ENCODE results near the gene BDH1. TPM values are rescaled to one million over a fixed set of nuclear protein-coding genes. Genes with fewer than 3 reads are reported as not detected.
A peak's percentile ranks its signal among the peaks of the same experiment; 100 is the strongest.

BDH1 gene
- polyA plus RNA-seq, 1 of the 3 experiments (the other 2 are of a cell fraction), result 19.8 TPM

GRCh38 chr3:197511130-197511529, 44.6 kb downstream of the BDH1 start:
- no peaks in the 10 kb centered on the region for H3K79me2 ChIP-seq (ENCODE audit: insufficient read depth)
- H3K9ac ChIP-seq, result no peak overlapping the region
- POLR2A ChIA-PET, result no interaction called here
- H3K9me2 ChIP-seq, result no peaks in the 10 kb centered on the region
- CTCF ChIA-PET, result interaction anchor here (0.8 to 6.6 kb wide), 14 partner anchors 8 to 307 kb away, joined by 3 to 69 read pairs (median 6); no protein-coding TSS in a partner anchor
- no peaks in the 10 kb centered on the region for H4K20me1 ChIP-seq (ENCODE audit: insufficient read depth)
- peaks cover under 1 to 17% of the 10 kb centered on the region in 2 experiments; a peak in 2 of 4 replicates for H3K4me1 ChIP-seq (ENCODE audit: control insufficient read depth in 1 of 2, insufficient read depth in 2 of 2, low read depth in 1 of 2, low read length in 1 of 2)
- no peaks in the 10 kb centered on the region for H3K36me3 ChIP-seq (replicated peaks in 1 of 2; ENCODE audit: control insufficient read depth in 1 of 2, insufficient read depth in 2 of 2, low read length in 1 of 2)
- no peak for DNase-seq
- H3K27ac ChIP-seq (ENCODE audit: low read depth in 2 of 2, low read length in 1 of 2), result peak overlapping the region in 1 of 2 experiments; percentile 68; a peak in 2 of 4 replicates
- H3F3A ChIP-seq (replicated peaks; ENCODE audit: insufficient read depth), result peaks cover 14% of the 10 kb centered on the region
- no peak overlapping the region for H3K4me3 ChIP-seq (ENCODE audit: low read depth in 2 of 2, low read length in 1 of 2)
- no peaks in the 10 kb centered on the region for H3K27me3 ChIP-seq (ENCODE audit: insufficient read depth)
- 68% methylated on average over 6 of the region's 6 CpGs for WGBS (ENCODE audit: low lambda C conversion rate)
- H3K9me3 ChIP-seq, result no peaks in the 10 kb centered on the region
- 0 out of 2 replicates have a peak overlapping the region, but pooled peaks have one; percentile 4 for H3K4me2 ChIP-seq
- TF ChIP-seq ELF1 (IDR thresholded peaks at IDR 0.05) (no peak), CHD2 (IDR thresholded peaks at IDR 0.05; ENCODE audit: low read length, partially characterized antibody) (no peak), FOSL2 (IDR thresholded peaks at IDR 0.05; ENCODE audit: borderline replicate concordance, low read depth) (peak; percentile 62; the same call in 1 of the 2 replicates), JUND (IDR thresholded peaks at IDR 0.05) (peak; percentile 33; the same call in 1 of the 2 replicates), MAX (IDR thresholded peaks at IDR 0.05; ENCODE audit: low read depth) (peak; percentile 33; the same call in 1 of the 2 replicates)
- no peak overlapping the region for H2AFZ ChIP-seq (ENCODE audit: low read depth)

DNA sequence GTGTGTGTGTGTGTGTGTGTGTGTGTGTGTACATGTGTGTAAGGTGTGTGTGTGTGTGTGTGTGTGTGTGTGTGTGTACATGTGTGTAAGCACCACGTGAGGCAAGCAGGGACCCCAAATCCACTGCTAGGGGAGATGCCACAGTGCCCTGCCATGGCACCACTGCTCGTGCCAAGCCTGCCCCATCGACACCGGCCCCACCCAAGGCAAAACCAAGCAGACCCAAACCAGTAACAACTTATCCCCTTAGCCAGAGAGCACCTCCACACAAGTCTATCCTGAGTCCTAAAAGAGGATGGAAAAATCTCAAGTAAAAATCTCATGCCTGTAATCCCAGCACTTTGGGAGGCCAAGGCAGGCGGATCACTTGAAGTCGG, 45.1 kb downstream of the BDH1 start:
- H3K9ac ChIP-seq, result no peak overlapping the region
- H3K27ac ChIP-seq (ENCODE audit: low read depth in 2 of 2, low read length in 1 of 2), result peak overlapping the region in 1 of 2 experiments; percentile 68; a peak in 2 of 4 replicates
- no peak overlapping the region for H2AFZ ChIP-seq (ENCODE audit: low read depth)
- no peaks in the 10 kb centered on the region for H3K27me3 ChIP-seq (ENCODE audit: insufficient read depth)
- no peaks in the 10 kb centered on the region for H3K9me2 ChIP-seq
- 0 out of 2 replicates have a peak overlapping the region, but pooled peaks have one; percentile 4 for H3K4me2 ChIP-seq
- TF ChIP-seq EP300 (IDR thresholded peaks at IDR 0.05; ENCODE audit: borderline replicate concordance in 1 of 2, low read depth in 1 of 2, low read length in 1 of 2) (no peak), EZH2phosphoT487 (IDR thresholded peaks at IDR 0.05; ENCODE audit: borderline replicate concordance, low read depth) (no peak), FOXJ3 (CRISPR knock-in tag; IDR thresholded peaks at IDR 0.05) (no peak), RFX5 (IDR thresholded peaks at IDR 0.05; ENCODE audit: low read length) (no peak), FOSL2 (IDR thresholded peaks at IDR 0.05; ENCODE audit: borderline replicate concordance, low read depth) (no peak), RAD21 (IDR thresholded peaks at IDR 0.05; ENCODE audit: low read length) (no peak), POLR2AphosphoS5 (IDR thresholded peaks at IDR 0.05; ENCODE audit: low read depth, low read length) (no peak), NFIC (IDR thresholded peaks at IDR 0.05; ENCODE audit: borderline replicate concordance) (no peak), FOXM1 (IDR thresholded peaks at IDR 0.05; ENCODE audit: low read depth) (no peak)
- 93% methylated on average over 4 of the region's 6 CpGs for WGBS (ENCODE audit: low lambda C conversion rate)
- H3K4me1 ChIP-seq (ENCODE audit: control insufficient read depth in 1 of 2, insufficient read depth in 2 of 2, low read depth in 1 of 2, low read length in 1 of 2), result peaks cover 0 to 22% of the 10 kb centered on the region in 2 experiments; a peak in 2 of 4 replicates
- no peak overlapping the region for H3K4me3 ChIP-seq (ENCODE audit: low read depth in 2 of 2, low read length in 1 of 2)
- DNase-seq, result no peak
- POLR2A ChIA-PET, result interaction anchor here (1.0 kb wide), 1 partner anchor 44 kb away, joined by 3 read pairs; no protein-coding TSS in a partner anchor
- H4K20me1 ChIP-seq (ENCODE audit: insufficient read depth), result no peaks in the 10 kb centered on the region
- CTCF ChIA-PET, result interaction anchor here (0.6 to 6.6 kb wide), 33 partner anchors 9 to 289 kb away, joined by 3 to 69 read pairs (median 5); no protein-coding TSS in a partner anchor
- H3K36me3 ChIP-seq (replicated peaks in 1 of 2; ENCODE audit: control insufficient read depth in 1 of 2, insufficient read depth in 2 of 2, low read length in 1 of 2), result no peaks in the 10 kb centered on the region
- H3K79me2 ChIP-seq (ENCODE audit: insufficient read depth), result no peaks in the 10 kb centered on the region
- no peaks in the 10 kb centered on the region for H3K9me3 ChIP-seq
- H3F3A ChIP-seq (replicated peaks; ENCODE audit: insufficient read depth), result peaks cover 14% of the 10 kb centered on the region

Measured in SK-N-SH (cell line).